ENCODE data around the gene IFIH1.

IFIH1 gene

DNA sequence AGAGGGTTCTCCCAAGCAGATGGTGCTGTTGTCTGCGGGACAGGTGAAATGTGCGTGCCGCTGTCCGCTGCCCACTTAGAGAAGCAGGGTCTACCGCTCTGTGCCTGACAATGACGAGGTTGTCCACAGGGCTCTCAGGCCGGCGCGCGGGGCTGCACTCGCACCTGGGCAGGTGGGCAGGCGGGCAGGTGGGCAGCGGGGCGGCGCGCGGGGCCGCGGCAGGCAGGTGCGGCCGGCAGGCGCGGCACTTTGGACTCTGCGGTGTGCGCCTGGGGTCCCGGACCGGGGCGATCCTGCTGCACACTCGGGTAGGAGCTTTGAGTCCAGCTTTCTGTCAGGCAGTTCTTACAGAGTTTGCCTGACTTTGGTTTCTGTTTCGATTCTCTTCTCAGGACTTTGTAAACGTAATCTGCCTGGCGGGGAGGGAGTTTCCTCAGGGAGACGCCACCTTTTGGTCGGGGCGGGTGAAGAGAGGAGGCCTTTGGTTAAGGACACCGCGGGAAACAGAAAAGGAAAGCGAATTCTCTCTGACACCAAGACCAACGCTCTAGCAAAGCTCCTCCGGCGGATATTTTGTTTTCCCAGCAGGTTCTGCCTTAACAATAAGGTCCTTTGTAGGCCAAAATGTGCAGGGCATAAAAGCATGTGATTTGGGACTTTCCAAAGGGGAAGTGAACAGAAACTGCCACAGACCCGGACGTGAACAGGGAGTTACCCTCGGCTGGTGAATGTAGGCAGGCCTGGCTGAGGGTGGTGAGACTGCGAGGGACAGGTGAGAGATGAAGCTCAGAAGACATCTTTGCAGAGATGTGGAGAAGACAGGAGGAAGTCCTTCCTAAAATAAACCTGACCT is at the start of gene IFIH1:
Gene IFIH1, minus strand, starts transcription at position 357 of the 853 bp plus-strand sequence. CDS start 377 bp downstream, outside the sequence.
- DNase-seq (ENCODE audit: low spot score): peak; percentile 84

DNA sequence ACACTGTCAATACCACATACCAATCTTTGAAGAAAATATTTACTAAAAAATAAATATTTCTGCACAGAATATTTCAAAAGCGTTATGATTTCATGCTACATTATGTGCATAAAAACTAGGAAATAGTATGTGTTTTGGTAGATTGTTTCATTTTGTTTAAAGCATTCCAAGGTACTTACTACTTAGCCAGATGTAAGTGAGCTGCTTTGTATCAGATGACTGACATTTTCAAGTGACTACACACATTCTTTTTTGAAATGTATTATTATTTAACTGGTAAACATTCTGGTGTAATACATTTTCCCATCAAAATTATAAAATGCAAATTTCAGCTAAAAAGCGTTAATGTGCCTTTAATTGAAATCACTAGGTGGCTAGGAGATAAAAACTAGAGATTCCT is 46.9 kb upstream of the IFIH1 start:
- DNase-seq (ENCODE audit: low spot score): no peak

DNA sequence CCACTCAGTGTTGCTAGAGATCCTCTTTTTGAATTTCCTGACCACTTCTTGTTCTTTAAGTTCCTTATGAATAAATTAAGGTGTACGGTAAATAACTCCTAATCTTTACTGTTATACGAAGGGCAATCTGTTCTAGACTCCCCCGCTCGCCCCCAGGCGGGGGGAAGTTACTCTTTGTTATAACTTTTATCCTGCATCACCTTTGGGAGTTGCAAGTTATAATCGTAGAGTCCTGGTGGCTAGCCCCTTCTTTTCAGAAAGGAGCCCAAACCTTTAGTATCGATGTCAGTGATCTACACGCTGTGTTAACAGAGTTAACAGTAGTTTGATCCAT is 26.1 kb upstream of the IFIH1 start:
- no peak for DNase-seq (ENCODE audit: low spot score)

DNA sequence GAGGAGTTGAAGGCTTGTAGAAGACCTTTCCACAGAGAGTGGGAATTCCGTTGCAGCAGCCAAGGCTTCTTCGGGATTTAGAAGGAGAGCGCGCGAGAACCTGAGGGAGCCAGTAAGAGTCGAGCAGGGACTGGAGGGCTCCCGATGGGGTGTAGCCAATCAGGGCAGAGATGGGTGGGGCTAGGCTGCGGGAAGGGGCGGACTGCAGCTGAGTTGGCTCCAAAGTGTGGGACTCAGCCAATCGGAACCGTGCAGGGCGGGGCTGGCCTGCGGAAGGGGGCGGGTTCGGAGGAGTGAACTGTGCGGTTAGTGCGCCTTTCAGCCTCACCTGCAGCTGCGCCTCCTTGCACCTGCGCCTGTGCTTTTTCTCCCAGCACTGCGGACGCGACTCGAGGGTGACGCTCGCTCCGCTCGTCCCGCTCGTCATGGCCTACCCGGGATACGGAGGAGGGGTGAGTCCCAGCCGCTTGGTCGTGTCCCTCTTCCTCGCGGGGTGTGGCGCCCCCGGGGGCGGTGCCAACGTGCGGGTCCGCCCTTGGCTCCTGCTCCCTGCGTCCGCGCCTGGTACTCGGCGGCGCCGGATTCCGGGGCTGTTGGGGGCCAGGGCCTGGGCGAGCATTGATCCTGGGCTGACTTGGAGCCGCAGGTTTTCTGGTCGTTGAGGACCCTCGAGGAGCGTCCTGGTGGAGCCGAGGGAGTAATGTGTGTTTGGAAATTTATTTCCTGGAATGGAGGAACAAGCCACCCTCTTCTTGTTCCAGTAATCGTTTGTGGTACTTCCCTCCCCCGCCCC is 25.5 kb upstream of the IFIH1 start, which contains the start of gene GCA:
Gene GCA, plus strand, starts transcription at position 309 of the 793 bp plus-strand sequence. Its CDS starts 117 bp downstream, at position 426.
- peak; percentile 89 for DNase-seq (ENCODE audit: low spot score)

- DNase-seq (ENCODE audit: low spot score): no peak
Measured at GRCh38 chr2:162343492-162343823, 25.0 kb upstream of the IFIH1 start.

DNA sequence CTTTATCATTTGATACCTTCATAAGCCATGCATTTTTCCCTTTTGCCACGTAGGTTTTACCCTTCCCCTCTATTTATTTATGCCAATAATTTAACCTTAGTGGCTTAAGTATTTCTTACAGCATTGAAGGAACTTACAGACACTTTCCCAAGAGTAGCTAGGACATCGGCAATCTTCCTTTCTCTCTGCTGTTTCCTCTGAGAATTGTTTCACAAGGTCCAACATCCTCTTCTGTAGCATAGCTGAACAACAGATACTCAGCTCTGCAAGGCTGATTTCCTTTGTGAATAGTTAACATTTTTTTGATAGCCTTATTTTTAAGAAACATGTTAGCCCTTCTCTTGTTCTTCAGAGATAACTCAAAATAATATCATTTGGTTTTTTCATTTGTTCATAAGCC is 24.4 kb upstream of the IFIH1 start:
- no peak for DNase-seq (ENCODE audit: low spot score)

DNA sequence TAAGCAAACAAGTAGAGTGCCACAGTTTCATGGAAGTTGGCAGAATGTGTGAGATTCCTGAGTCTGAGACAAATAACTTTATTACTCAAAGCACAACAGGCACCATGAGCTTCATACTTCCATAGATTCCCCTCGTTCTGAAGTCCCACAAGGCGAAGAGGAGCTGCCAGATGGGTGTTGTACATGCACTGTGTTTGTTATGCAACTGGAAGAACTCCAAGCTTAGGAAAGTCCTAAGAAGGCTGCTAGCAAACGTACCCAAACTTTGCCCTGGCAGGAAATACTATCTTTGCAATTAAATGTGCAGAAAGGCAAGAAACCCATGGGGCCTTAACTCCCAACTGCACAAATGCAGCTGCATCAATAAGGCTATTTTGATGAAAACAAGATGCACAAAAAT is 23.8 kb upstream of the IFIH1 start:
- no peak for DNase-seq (ENCODE audit: low spot score)

GRCh38 chr2:162340822-162341221 is 22.3 kb upstream of the IFIH1 start:
- DNase-seq (ENCODE audit: low spot score): no peak

- DNase-seq (ENCODE audit: low spot score): no peak
Measured at GRCh38 chr2:162337868-162338267, 19.4 kb upstream of the IFIH1 start.

DNA sequence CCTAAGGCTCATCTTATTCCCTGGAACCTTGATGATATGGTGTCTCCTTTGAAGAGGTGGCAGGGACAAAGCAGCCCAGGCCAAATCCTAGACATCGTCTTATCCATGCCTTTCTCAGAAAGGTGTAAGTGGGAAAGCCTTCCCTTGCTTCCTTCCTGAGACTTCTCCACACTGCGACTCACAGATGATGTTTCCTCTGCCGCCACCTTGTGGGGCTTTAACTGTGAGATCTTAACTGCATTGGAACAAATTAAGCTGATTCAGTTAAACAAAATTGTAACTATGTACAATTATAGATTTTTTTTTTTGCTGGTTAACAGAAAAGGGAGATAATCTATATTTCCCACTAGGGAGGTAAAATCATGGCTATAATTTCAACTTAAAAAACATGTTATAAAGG is 15.5 kb upstream of the IFIH1 start:
- peak; percentile 64 for DNase-seq (ENCODE audit: low spot score)

GRCh38 chr2:162330881-162331280 is 12.4 kb upstream of the IFIH1 start:
- no peak for DNase-seq (ENCODE audit: low spot score)

DNA sequence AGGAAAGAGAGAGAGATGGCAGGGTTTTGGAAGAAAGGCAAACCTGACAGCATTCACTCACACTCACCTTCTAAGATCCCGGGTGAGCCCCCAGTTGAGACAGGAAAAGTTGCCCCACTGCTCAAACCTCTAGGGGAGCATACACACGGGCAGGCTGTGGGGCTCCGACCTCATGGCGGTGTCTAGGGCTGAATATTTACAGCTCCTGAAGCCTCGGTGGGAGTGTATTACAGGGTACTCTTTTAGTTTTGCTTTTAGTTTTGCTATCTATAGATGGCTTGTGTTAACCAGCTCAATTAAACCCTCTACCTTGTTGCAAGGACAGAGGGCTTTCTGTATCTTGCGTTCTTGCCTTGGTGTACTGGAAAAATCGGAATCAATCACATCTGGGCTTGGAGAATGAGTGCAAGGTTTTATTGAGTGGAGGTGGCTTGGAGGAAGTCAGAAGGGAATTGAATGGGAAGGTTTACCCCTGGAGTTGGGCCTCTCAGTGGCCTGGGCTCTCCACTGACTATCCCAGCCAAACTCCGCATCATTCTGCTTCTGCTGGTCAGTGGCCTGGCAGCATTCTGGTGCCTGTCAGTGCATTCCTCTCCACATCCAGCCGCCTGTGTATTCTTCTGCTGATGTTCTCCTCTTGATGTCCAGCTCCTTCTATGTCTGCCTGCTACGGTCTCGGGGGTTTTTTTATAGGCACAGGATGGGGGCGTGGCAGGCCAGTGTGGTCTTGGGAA is 10.1 kb upstream of the IFIH1 start:
- no peak for DNase-seq (ENCODE audit: low spot score)

GRCh38 chr2:162327806-162328205 is 9.3 kb upstream of the IFIH1 start:
- DNase-seq (ENCODE audit: low spot score): no peak

GRCh38 chr2:162327134-162327769 is 8.8 kb upstream of the IFIH1 start:
- no peak for DNase-seq (ENCODE audit: low spot score)

DNA sequence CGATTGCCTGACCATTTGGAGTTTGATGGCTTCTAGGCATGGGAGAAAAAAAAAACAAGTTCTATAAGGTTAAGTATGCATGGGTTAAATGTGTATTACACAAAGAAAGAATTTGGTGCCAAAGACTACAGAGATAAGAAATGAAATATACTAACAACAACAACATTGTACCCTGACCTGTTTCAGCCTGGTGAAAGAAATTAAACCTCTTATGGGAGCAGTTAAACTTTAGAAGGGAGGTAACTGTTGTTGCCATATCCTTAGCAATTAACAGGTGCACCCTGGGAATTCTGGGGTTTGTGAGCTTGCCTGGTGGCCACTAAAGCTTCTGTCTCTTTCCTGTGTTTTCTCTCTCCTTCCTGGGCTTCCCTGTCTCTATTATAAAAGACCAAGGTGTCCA is 6.5 kb upstream of the IFIH1 start:
- DNase-seq (ENCODE audit: low spot score): no peak

DNA sequence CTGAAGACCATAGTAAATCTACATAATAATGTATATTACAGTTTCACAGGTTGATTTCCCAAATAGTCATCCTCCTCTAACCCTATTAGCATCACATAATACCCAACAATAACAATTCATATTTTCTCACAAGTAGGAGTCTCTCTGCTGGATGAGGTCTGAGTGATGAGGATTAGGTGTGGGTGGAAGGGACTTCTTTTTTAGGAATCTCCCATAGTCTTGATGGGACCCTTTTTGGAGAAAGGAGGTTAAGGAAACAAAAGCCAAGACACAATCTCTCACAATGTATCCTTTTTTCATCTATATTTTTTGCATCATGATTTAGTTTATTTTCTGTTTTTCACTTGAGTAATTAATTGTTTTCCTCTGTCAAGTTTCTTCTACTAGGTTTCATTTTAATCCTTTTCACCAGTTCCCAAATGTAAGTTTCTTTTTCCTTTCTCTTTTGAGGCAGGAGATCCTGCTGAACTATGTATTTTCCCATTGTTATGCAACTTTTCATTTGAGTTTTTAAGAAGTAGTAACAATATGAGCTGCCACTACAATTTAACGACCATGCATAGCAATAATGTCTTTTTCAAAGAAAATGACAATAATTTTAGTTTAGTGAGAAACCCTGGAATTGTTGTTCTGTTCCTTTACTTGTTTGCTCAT is 2.5 kb upstream of the IFIH1 start:
- no peak for DNase-seq (ENCODE audit: low spot score)

GRCh38 chr2:162317861-162318327 is 590 bp downstream of the IFIH1 start:
- peak; percentile 43 for DNase-seq (ENCODE audit: low spot score)

- no peak for DNase-seq (ENCODE audit: low spot score)
Measured at GRCh38 chr2:162317058-162317742, 1.3 kb downstream of the IFIH1 start.

- no peak for DNase-seq (ENCODE audit: low spot score)
Measured at GRCh38 chr2:162316590-162316989, 1.9 kb downstream of the IFIH1 start.

DNA sequence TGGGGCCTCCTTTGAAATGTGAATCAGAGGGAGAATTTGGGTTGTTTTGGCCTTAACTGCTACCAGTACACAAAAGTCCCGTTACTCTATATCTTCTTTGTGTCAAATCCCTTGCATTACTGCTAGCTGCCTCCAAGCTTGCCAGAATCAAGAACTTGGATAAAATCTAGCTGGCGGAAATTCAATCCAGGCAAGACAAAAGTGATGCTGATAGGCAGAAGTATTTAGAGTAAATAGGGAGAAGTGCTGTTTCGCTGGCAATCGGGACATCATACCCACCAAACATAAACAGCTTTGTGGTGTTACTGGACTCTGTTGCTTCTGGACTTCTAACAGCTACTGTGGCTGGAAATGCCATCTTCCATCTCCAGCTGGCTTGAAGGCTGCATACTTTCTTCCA is 2.5 kb downstream of the IFIH1 start:
- DNase-seq (ENCODE audit: low spot score): no peak

GRCh38 chr2:162312853-162313252 is 5.6 kb downstream of the IFIH1 start:
- no peak for DNase-seq (ENCODE audit: low spot score)

Data from RKO (cell line).